ENCODE results near the gene SERPINB1. TPM values are rescaled to one million over a fixed set of nuclear protein-coding genes. Genes with fewer than 3 reads are reported as not detected.

Gene SERPINB1
- total and polyA plus RNA-seq, 2 experiments from 2014 or later = 5.6 to 6.5 TPM

- ATAC-seq (no peak), DNase-seq (ENCODE audit: low spot score) (no peak)
- H4K20me1 ChIP-seq (replicated peaks; ENCODE audit: insufficient read depth) = no peaks in the 10 kb centered on the region
- H3K27me3 ChIP-seq (ENCODE audit: insufficient read depth) = no peaks in the 10 kb centered on the region
- Mint-ChIP-seq H3K36me3 (ENCODE audit: low read depth) (0 out of 3 replicates have a peak, but pooled peaks cover 2% of the 10 kb centered on the region), H3K4me1 (peaks cover 13% of the 10 kb centered on the region), H3K27me3 (ENCODE audit: insufficient read depth, low read depth, poor library complexity) (peaks cover 10% of the 10 kb centered on the region), H3K4me3 (no peak overlapping the region), H3K27ac (no peak overlapping the region), H3K9me3 (peaks cover 2% of the 10 kb centered on the region; the same call in 2 of the 3 replicates)
- no peaks in the 10 kb centered on the region for H3F3A ChIP-seq (replicated peaks; ENCODE audit: low read depth)
- H3K27ac ChIP-seq (ENCODE audit: low read depth) = no peak overlapping the region
- no peak overlapping the region for H2AFZ ChIP-seq
- no peaks in the 10 kb centered on the region for H3K79me2 ChIP-seq (replicated peaks; ENCODE audit: insufficient read depth)
- no peaks in the 10 kb centered on the region for H3K4me1 ChIP-seq (ENCODE audit: insufficient read depth)
- H3K4me2 ChIP-seq = no peak overlapping the region
- H3K9me2 ChIP-seq (ENCODE audit: insufficient read depth) = no peaks in the 10 kb centered on the region
- TF ChIP-seq ZNF331 (CRISPR knock-in tag; IDR thresholded peaks at IDR 0.05; ENCODE audit: low read depth) = no peak
- no peak for TF ChIP-seq JUNB (IDR thresholded peaks at IDR 0.05; ENCODE audit: unreplicated experiment)
- TF ChIP-seq ETS1 (IDR thresholded peaks at IDR 0.05) = no peak
- no peak for TF ChIP-seq EZH2 (IDR thresholded peaks at IDR 0.05; ENCODE audit: low read depth, unreplicated experiment)
- TF ChIP-seq ZNF462 (CRISPR knock-in tag; IDR thresholded peaks at IDR 0.05) = no peak
- no peak for TF ChIP-seq NANOG (IDR thresholded peaks at IDR 0.05; ENCODE audit: borderline replicate concordance)
- TF ChIP-seq POLR2AphosphoS5 (IDR thresholded peaks at IDR 0.05; ENCODE audit: low read depth) = no peak
- no peak for TF ChIP-seq REST (IDR thresholded peaks at IDR 0.05; ENCODE audit: unreplicated experiment)
- TF ChIP-seq CREB1 (CRISPR knock-in tag; IDR thresholded peaks at IDR 0.05; ENCODE audit: low read depth) = no peak
- TF ChIP-seq STAT1 (IDR thresholded peaks at IDR 0.05; ENCODE audit: unreplicated experiment) = no peak
- TF ChIP-seq EZH2phosphoT487 (IDR thresholded peaks at IDR 0.05; ENCODE audit: unreplicated experiment) = no peak
- no peak for TF ChIP-seq ZNF114 (CRISPR knock-in tag; IDR thresholded peaks at IDR 0.05)
- TF ChIP-seq CTCF (conservative IDR thresholded peaks at IDR 0.05; ENCODE audit: low read depth in 2 of 2) = no peak
- H3K36me3 ChIP-seq (ENCODE audit: insufficient read depth) = no peaks in the 10 kb centered on the region
- no peak overlapping the region for H3K4me3 ChIP-seq
These were observed 39.1 kb downstream of the SERPINB1 start for GRCh38 chr6:2802521-2803060.

Data from GM23338 (cell line).